Breast epithelium (tissue), 4 donors: ENCODE measurements around the gene DUS2. TPM values are rescaled to one million over a fixed set of nuclear protein-coding genes. Genes with fewer than 3 reads are reported as not detected.
A peak's percentile ranks its signal among the peaks of the same experiment; 100 is the strongest.

Experiments
- DNase-seq, 2 donors: peaks; one replicate each; pipeline ENCODE4 v3.0.0-alpha.2; 2019; ENCODE audit warnings: low spot score in 2 of 2
- H3K27ac ChIP-seq, 2 donors: fragments of 200-600 bp; sonication (generic) in 1 of 2; one replicate each; pipeline ENCODE4 v1.5.1; 2016 to 2019; ENCODE audit warnings: mild to moderate bottlenecking in 1 of 2
- H3K27me3 ChIP-seq, 2 donors: fragments of 200-600 bp; sonication (generic) in 1 of 2; one replicate each; pipeline versions ENCODE4 v1.5.1 to v1.6.0; 2017 to 2019; ENCODE audit warnings: control low read depth in 1 of 2, mild to moderate bottlenecking in 1 of 2
- H3K36me3 ChIP-seq: fragments of 200-600 bp; one replicate; pipeline ENCODE4 v1.5.1; 2019
- H3K4me1 ChIP-seq, 2 donors: fragments of 200-600 bp; sonication (generic); one replicate each; pipeline ENCODE4 v1.5.1; 2016 to 2019; ENCODE audit warnings: control low read depth in 1 of 2
- H3K4me3 ChIP-seq, 3 donors: fragments of 200-600 bp; sonication (generic); 1 replicate in 2 of 3; 2 replicates in 1 of 3; pipeline ENCODE4 v1.5.1; 2016 to 2019; ENCODE audit warnings: mild to moderate bottlenecking in 3 of 3, moderate library complexity in 2 of 3
- H3K9me3 ChIP-seq, 2 donors: fragments of 200-600 bp; sonication (generic) in 1 of 2; one replicate each; pipeline ENCODE4 v1.5.1; 2016 to 2019; ENCODE audit warnings: control low read depth in 1 of 2
- POLR2A ChIP-seq: fragments of 450-650 bp; IDR thresholded peaks from one replicate; pipeline ENCODE4 v1.6.1; 2016; ENCODE audit warnings: antibody characterized with exemption, mild to moderate bottlenecking, moderate library complexity
- POLR2AphosphoS5 ChIP-seq, 3 donors: sonication (generic); formaldehyde crosslinking; IDR thresholded peaks; one replicate each; pipeline ENCODE4 v1.6.1; 2017; ENCODE audit warnings: antibody characterized with exemption in 3 of 3
- intact Hi-C: fragments of 100-400 bp; cut with DNase I; formaldehyde crosslinking; loops from one replicate; pipeline ENCODE4 v1.15.1; 2023; ENCODE audit warnings: low total_unique reads
- total RNA-seq, 3 donors: library from RNA; depleted of rRNA; stranded (reverse); fragments of >200 nt; gene quantifications; one replicate each; pipeline ENCODE4 v1.1.0, GENCODE V29; 2016
- TF ChIP-seq, protein P1 (sequence below), 3 donors: fragments of 450-650 bp; IDR thresholded peaks; one replicate each; pipeline ENCODE4 v1.5.1; 2016 to 2017; ENCODE audit warnings: antibody characterized with exemption in 3 of 3, mild to moderate bottlenecking in 3 of 3, moderate library complexity in 3 of 3

The DUS2 gene
- total RNA-seq, 3 donors from 2014 or later, result 6.9 to 10.5 (median 7.7) TPM

DNA sequence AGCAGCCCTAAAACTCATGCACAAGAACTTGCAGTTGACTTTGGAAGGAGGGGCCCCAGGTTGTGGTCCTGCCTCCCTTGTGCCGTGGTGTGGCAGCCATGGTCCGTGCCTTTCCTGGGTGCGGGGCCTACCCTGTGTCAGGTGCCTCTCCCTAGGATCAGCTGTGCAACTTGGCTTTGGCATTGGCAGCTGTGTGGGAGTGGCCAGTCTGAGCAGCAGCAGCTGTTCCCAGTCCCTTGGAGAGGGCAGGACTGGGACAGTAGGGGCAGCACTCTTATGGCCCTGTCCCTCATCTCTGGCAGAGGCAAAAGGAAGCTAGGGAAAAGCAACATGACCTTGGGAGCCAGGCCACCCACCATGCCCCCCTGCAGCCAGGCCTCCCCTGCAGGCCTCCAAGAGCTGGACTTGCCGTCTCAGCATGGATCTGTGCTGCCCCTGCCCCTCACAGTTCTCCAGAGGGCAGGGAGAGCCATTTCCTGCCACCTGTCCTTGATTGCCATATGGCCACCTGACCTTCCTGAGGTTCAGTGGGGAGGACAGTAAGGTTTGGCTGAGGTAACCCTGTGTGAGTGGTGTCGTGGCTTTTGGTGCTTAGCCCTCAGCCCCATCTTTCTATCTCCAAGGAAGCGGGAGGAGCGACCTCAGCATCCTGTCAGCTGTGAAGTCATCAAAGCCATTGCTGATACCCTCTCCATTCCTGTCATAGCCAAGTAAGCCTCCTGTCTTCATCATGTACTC, 46.6 kb downstream of the DUS2 start:
- intact Hi-C loops, result no loop called here
- Histone ChIP-seq H3K4me1 (no peaks in the 10 kb centered on the region), H3K4me3 (no peak overlapping the region), H3K27me3 (no peaks in the 10 kb centered on the region), H3K27ac (no peak overlapping the region), H3K36me3 (no peaks in the 10 kb centered on the region), H3K9me3 (no peaks in the 10 kb centered on the region)
- no peak for DNase-seq
- TF ChIP-seq, protein P1, sequence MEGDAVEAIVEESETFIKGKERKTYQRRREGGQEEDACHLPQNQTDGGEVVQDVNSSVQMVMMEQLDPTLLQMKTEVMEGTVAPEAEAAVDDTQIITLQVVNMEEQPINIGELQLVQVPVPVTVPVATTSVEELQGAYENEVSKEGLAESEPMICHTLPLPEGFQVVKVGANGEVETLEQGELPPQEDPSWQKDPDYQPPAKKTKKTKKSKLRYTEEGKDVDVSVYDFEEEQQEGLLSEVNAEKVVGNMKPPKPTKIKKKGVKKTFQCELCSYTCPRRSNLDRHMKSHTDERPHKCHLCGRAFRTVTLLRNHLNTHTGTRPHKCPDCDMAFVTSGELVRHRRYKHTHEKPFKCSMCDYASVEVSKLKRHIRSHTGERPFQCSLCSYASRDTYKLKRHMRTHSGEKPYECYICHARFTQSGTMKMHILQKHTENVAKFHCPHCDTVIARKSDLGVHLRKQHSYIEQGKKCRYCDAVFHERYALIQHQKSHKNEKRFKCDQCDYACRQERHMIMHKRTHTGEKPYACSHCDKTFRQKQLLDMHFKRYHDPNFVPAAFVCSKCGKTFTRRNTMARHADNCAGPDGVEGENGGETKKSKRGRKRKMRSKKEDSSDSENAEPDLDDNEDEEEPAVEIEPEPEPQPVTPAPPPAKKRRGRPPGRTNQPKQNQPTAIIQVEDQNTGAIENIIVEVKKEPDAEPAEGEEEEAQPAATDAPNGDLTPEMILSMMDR (IDR thresholded peaks at IDR 0.05), result no peak
- no peak for TF ChIP-seq POLR2A

- Histone ChIP-seq H3K9me3 (no peaks in the 10 kb centered on the region), H3K36me3 (no peaks in the 10 kb centered on the region), H3K27me3 (no peaks in the 10 kb centered on the region), H3K27ac (no peak overlapping the region), H3K4me3 (no peak overlapping the region), H3K4me1 (no peaks in the 10 kb centered on the region)
- TF ChIP-seq POLR2A (no peak), POLR2AphosphoS5 (IDR thresholded peaks at IDR 0.05) (no peak)
- TF ChIP-seq, protein P1 (IDR thresholded peaks at IDR 0.05), result no peak
- no peak for DNase-seq
- intact Hi-C loops, result no loop called here
Observed at GRCh38 chr16:68070249-68070730, 47.2 kb downstream of the DUS2 start.

DNA sequence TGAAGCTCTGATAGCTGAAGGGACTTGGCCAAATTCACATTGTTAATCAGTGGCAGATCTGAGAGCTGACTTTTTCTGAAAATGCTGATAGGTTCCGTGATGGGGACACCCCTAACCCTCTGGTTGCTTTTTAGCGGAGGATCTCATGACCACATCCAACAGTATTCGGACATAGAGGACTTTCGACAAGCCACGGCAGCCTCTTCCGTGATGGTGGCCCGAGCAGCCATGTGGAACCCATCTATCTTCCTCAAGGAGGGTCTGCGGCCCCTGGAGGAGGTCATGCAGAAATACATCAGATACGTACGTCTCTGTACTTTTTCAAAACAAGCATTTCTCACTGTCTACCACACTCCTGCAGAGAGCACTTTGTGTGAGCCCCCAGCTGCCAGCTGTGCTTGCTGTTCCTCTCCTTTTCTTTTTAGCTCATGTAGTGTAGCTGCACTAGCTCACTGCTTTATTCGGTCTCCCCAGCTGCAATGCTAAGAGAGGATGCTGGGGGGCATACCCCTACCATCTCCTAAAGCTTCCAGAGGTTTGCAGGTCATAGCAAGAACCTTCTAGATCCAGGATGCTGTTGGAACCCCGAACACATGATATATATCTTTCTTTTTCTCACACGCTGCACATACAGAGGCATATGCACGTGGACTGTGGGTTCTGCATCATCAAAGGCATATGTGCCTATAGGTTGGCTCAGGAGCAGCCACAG, 47.9 kb downstream of the DUS2 start:
- Histone ChIP-seq H3K9me3 (no peaks in the 10 kb centered on the region), H3K27me3 (no peaks in the 10 kb centered on the region), H3K27ac (no peak overlapping the region), H3K36me3 (no peaks in the 10 kb centered on the region), H3K4me3 (no peak overlapping the region), H3K4me1 (no peaks in the 10 kb centered on the region)
- no peak for DNase-seq
- no peak for TF ChIP-seq POLR2A
- TF ChIP-seq, protein P1 (IDR thresholded peaks at IDR 0.05), result no peak
- TF ChIP-seq POLR2AphosphoS5 (IDR thresholded peaks at IDR 0.05), result no peak
- intact Hi-C loops, result no loop called here

- no peaks in the 10 kb centered on the region for H3K36me3 ChIP-seq
- intact Hi-C loops, result no loop called here
- H3K27ac ChIP-seq, result no peak overlapping the region
- no peak for DNase-seq
- H3K4me1 ChIP-seq, result no peaks in the 10 kb centered on the region
- no peaks in the 10 kb centered on the region for H3K9me3 ChIP-seq
- no peaks in the 10 kb centered on the region for H3K27me3 ChIP-seq
- H3K4me3 ChIP-seq, result no peak overlapping the region
- no peak for TF ChIP-seq POLR2AphosphoS5 (IDR thresholded peaks at IDR 0.05)
- TF ChIP-seq, protein P1 (IDR thresholded peaks at IDR 0.05), result no peak
- TF ChIP-seq POLR2A, result no peak
Observed at GRCh38 chr16:68071518-68071901, 48.4 kb downstream of the DUS2 start.

GRCh38 chr16:68072038-68072695, 49.1 kb downstream of the DUS2 start:
- Histone ChIP-seq H3K9me3 (no peaks in the 10 kb centered on the region), H3K4me1 (no peaks in the 10 kb centered on the region), H3K27ac (peak overlapping the region; percentile 60 to 76), H3K4me3 (peak overlapping the region in 1 of 3 donors; percentile 11), H3K27me3 (no peaks in the 10 kb centered on the region), H3K36me3 (no peaks in the 10 kb centered on the region)
- TF ChIP-seq, protein P1 (IDR thresholded peaks at IDR 0.05), result peak in 1 of 3 donors; percentile 9
- no peak for TF ChIP-seq POLR2AphosphoS5 (IDR thresholded peaks at IDR 0.05)
- intact Hi-C loops, result no loop called here
- peak in 1 of 2 donors; percentile 53 for DNase-seq
